HCT116 (cell line): ENCODE results near the gene FGFBP2.

Experiments
- CBX3 ChIP-seq: IDR thresholded peaks from 2 replicates; pipeline ENCODE4 v1.6.1; 2012; ENCODE audit warnings: low read depth
- CEBPB ChIP-seq: IDR thresholded peaks from 2 replicates; pipeline ENCODE4 v1.6.1; 2012; ENCODE audit warnings: low read depth
- CTCF ChIP-seq, 3 experiments: fragments of 200-600 bp in 1 of 3; sonication (generic) in 1 of 3; IDR thresholded peaks in 2 of 3; conservative IDR thresholded peaks in 1 of 3; 2 replicates each; pipeline ENCODE4 v1.5.1; 2012 to 2017; ENCODE audit warnings: low read depth in 2 of 3, low read length in 2 of 3, antibody characterized with exemption in 1 of 3, borderline replicate concordance in 1 of 3, control low read depth in 1 of 3, mild to moderate bottlenecking in 1 of 3, mixed read lengths in 1 of 3, mixed run types in 1 of 3, moderate library complexity in 1 of 3; ENCODE audit not compliant: insufficient read depth in 1 of 3
- FOSL1 ChIP-seq: IDR thresholded peaks from 2 replicates; pipeline ENCODE4 v1.6.1; 2012; ENCODE audit warnings: low read depth
- POLR2A ChIP-seq: IDR thresholded peaks from 2 replicates; pipeline ENCODE4 v1.7.0; 2011; ENCODE audit warnings: borderline replicate concordance; ENCODE audit not compliant: insufficient read depth, insufficient read length; ENCODE audit errors: extremely low read depth
- POLR2AphosphoS5 ChIP-seq: IDR thresholded peaks from 2 replicates; pipeline ENCODE4 v1.6.1; 2011; ENCODE audit warnings: mild to moderate bottlenecking, low read depth, low read length, moderate library complexity
- RAD21 ChIP-seq: IDR thresholded peaks from 2 replicates; pipeline ENCODE4 v1.6.1; 2012; ENCODE audit warnings: low read depth, mild to moderate bottlenecking
- REST ChIP-seq: IDR thresholded peaks from 2 replicates; pipeline ENCODE4 v1.6.1; 2012; ENCODE audit warnings: low read depth
- SIN3A ChIP-seq: IDR thresholded peaks from 2 replicates; pipeline ENCODE4 v1.6.1; 2012; ENCODE audit warnings: low read depth
- SRF ChIP-seq: IDR thresholded peaks from 2 replicates; pipeline ENCODE4 v1.6.1; 2012; ENCODE audit warnings: low read depth
- TCF7L2 ChIP-seq: IDR thresholded peaks from 2 replicates; pipeline ENCODE4 v1.7.0; 2011; ENCODE audit warnings: borderline replicate concordance, inconsistent platforms; ENCODE audit not compliant: insufficient read depth, insufficient read length; ENCODE audit errors: extremely low read depth
- YY1 ChIP-seq: IDR thresholded peaks from 2 replicates; pipeline ENCODE4 v1.6.1; 2011; ENCODE audit warnings: low read length, low read depth, moderate library complexity, mild to moderate bottlenecking; ENCODE audit not compliant: insufficient replicate concordance; ENCODE audit errors: extremely low read depth
- TF ChIP-seq, protein P1 (sequence below): IDR thresholded peaks from 2 replicates; pipeline ENCODE4 v1.6.1; 2011; ENCODE audit warnings: mild to moderate bottlenecking, low read length, moderate library complexity; ENCODE audit not compliant: insufficient replicate concordance; ENCODE audit errors: extremely low read depth
- TF ChIP-seq, protein P2 (sequence below): IDR thresholded peaks from 2 replicates; pipeline ENCODE4 v1.6.1; 2012

DNA sequence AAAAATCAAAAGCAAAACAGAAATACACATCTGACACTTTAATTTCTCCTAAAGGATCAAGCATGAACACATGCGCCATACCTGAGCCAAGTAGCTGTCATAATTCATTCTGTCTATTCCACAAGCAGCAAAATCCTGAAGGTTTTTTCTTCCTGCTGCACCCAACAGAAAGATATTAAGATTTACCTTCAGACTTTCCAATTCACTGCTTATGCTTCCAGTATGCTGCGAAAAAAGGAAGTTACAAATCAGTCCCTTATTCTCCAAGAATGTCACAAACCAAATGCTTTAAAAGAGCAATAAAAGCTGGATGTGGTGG lies 29.2 kb upstream of the FGFBP2 start:
- TF ChIP-seq, protein P1, sequence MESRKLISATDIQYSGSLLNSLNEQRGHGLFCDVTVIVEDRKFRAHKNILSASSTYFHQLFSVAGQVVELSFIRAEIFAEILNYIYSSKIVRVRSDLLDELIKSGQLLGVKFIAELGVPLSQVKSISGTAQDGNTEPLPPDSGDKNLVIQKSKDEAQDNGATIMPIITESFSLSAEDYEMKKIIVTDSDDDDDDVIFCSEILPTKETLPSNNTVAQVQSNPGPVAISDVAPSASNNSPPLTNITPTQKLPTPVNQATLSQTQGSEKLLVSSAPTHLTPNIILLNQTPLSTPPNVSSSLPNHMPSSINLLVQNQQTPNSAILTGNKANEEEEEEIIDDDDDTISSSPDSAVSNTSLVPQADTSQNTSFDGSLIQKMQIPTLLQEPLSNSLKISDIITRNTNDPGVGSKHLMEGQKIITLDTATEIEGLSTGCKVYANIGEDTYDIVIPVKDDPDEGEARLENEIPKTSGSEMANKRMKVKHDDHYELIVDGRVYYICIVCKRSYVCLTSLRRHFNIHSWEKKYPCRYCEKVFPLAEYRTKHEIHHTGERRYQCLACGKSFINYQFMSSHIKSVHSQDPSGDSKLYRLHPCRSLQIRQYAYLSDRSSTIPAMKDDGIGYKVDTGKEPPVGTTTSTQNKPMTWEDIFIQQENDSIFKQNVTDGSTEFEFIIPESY: no peak
- TF ChIP-seq CTCF (IDR thresholded peaks at IDR 0.05 in 2 of 3, conservative IDR thresholded peaks at IDR 0.05 in 1 of 3; ENCODE audit: borderline replicate concordance in 1 of 3, insufficient read depth in 1 of 3, low read depth in 2 of 3, low read length in 2 of 3) (no peak), YY1 (no peak), SIN3A (no peak), SRF (no peak), POLR2AphosphoS5 (no peak), POLR2A (no peak), RAD21 (no peak), CBX3 (no peak), FOSL1 (no peak), REST (no peak), TCF7L2 (no peak), CEBPB (no peak)
- TF ChIP-seq, protein P2, sequence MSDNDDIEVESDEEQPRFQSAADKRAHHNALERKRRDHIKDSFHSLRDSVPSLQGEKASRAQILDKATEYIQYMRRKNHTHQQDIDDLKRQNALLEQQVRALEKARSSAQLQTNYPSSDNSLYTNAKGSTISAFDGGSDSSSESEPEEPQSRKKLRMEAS: no peak
